Islet precursor cell (in vitro differentiated cells): ENCODE results near the gene CACNG4.
A peak's percentile ranks its signal among the peaks of the same experiment; 100 is the strongest.
"Not testable (repeated sequence)": the region's sequence is repeated elsewhere in the genome, so short reads cannot be mapped to it uniquely, and the experiment has no call there.

Experiments
- DNase-seq: peaks from one replicate; pipeline ENCODE4 v3.0.0-alpha.2; 2018

The CACNG4 gene

GRCh38 chr17:66964930-66965800, 658 bp downstream of the CACNG4 start:
- peak; percentile 93 for DNase-seq

- DNase-seq = peak; percentile 79
Observed at GRCh38 chr17:66965801-66966262, 1.3 kb downstream of the CACNG4 start.

GRCh38 chr17:66966298-66966697, 1.8 kb downstream of the CACNG4 start:
- no peak for DNase-seq

GRCh38 chr17:66966704-66967418, 2.4 kb downstream of the CACNG4 start:
- DNase-seq = no peak

GRCh38 chr17:66967837-66968543, 3.5 kb downstream of the CACNG4 start:
- no peak for DNase-seq

- no peak for DNase-seq
Observed at GRCh38 chr17:66968916-66969315, 4.4 kb downstream of the CACNG4 start.

GRCh38 chr17:66970140-66970539, 5.6 kb downstream of the CACNG4 start:
- DNase-seq = no peak

- DNase-seq = no peak
Observed at GRCh38 chr17:66970797-66971196, 6.3 kb downstream of the CACNG4 start.

- no peak for DNase-seq
Observed at GRCh38 chr17:66971264-66971663, 6.8 kb downstream of the CACNG4 start.

- DNase-seq = no peak
Observed at GRCh38 chr17:66971730-66972441, 7.4 kb downstream of the CACNG4 start.

- DNase-seq = not testable (repeated sequence)
Observed at GRCh38 chr17:66972442-66972830, 7.9 kb downstream of the CACNG4 start.

- DNase-seq = no peak
Observed at GRCh38 chr17:66975188-66975587, 10.7 kb downstream of the CACNG4 start.

- peak; percentile 74 for DNase-seq
Observed at GRCh38 chr17:66975614-66976378, 11.3 kb downstream of the CACNG4 start.

GRCh38 chr17:66976379-66976663, 11.8 kb downstream of the CACNG4 start:
- DNase-seq = no peak

- DNase-seq = peak; percentile 69
Observed at GRCh38 chr17:66976781-66977201, 12.3 kb downstream of the CACNG4 start.

- no peak for DNase-seq
Observed at GRCh38 chr17:66978514-66979061, 14.1 kb downstream of the CACNG4 start.

GRCh38 chr17:66980896-66981295, 16.4 kb downstream of the CACNG4 start:
- no peak for DNase-seq

- DNase-seq = no peak
Observed at GRCh38 chr17:66981983-66982508, 17.5 kb downstream of the CACNG4 start.

- no peak for DNase-seq
Observed at GRCh38 chr17:66983414-66984021, 19.0 kb downstream of the CACNG4 start.

GRCh38 chr17:66984730-66985129, 20.2 kb downstream of the CACNG4 start:
- DNase-seq = no peak
